T-helper 9 cell (primary cell): ENCODE results near the gene GASK1A.
"Not testable (repeated sequence)": the region's sequence is repeated elsewhere in the genome, so short reads cannot be mapped to it uniquely, and the experiment has no call there.

Experiments used
- DNase-seq: peaks from one replicate; pipeline ENCODE4 v3.0.0-alpha.2; 2020
- total RNA-seq, 2 donors: gene quantifications; one replicate each; lab custom pipeline; 2026; lab: John Stamatoyannopoulos, UW

Gene GASK1A
- 0 reads per million in 2 donors for total RNA-seq

DNA sequence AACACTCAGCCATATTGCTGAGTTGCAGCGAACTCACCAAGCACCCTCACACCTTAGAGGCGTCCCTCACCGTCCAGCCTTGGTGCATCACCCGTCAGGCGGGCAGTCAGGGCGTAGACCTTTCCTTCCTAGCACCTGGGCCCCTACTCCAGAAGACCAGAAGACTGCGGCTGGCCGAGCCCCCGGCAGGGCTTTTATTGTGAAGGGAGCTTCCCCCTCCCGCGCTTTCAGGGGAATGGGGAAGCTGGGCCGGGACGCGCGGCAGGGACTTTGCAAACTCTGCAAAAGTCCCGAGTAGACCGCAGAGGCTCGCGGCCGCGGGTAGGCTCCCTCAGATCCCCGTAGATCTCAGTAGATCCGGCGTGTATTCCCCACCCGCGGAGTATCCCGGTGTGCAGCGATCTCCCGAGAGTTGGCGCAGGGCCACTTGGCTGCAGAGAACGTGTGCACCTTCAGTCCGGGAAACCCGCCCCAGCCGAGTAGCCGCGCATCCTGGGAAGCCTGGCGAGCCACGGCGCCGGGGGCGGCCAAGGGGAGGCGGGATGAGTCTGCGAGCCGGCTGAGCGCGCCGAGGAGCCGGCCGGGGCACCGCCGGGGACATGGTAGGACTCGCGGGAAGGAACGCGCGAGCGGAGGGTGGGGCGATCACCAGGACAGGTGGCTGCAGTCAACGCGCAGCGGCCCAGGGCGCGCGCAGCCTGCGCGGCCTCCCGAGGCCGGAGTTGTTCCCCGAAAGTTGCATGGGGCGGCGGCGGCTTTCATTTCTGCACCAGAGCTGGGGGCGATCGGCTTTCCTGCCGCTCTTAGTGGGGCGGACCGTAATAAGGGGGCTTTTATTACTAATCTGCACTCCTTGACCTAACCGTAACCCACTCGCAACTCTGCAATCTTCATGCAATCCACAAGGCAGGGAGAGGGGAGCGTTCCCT lies at the start of gene GASK1A:
TSS of gene GASK1A (plus strand) at position 268 of the 929 bp plus-strand sequence. CDS start at position 600, 332 bp downstream.
- DNase-seq = no peak

DNA sequence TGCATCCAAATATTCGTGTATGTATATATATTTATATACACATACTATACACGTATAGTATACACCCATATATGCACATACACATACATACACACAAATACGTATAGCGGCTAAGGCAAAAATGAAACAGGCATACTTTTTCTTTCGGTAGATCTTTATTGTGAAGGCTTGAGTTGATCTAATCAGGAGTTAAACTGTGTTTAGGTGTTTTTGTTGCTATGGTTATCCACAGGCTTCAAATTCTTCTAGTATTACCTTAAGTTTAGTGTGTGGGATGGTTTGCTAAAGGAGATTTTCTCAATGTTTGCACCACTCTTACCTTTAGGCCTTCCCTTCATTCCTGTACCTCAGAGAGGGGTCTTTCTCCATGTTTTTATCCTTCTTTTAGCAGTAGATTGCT lies 45.0 kb upstream of the GASK1A start:
- no peak for DNase-seq

DNA sequence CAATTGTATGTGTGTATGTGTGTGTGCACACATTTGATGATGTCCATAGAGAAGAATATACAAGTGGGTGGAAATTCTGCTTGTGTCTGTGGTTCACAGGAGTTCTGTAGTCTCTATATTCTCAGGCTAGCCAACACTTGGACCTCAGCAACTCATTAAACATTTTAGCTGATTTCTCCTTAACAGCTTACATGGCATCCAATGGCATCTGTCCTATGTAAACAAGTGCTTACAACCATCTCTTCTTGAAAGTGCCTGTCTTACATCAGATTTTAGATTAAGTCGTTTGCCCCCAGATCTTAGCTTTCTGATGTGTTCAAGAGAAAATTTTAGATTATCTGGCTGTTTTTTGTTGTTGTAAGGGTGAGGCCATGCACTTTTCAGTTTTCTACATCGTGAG lies 44.2 kb upstream of the GASK1A start:
- DNase-seq = no peak

DNA sequence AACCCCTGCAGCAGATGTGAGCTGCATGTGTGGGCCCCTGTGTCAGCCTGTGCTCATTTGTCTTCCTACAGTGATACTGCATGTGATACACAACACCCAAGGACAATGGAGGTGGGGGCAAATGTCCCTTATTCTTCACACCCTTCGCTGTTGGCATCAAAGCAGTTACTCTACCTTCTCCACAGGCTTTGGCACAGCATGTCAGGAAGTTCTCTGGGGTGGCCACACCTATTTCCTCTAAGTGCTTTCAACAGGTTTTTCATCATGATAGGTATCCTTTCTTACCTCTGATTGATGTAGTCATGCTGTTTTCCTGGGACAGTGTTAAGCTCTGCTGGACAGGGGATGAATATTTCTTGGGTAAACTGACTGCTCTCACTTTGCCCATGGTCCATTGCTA lies 43.6 kb upstream of the GASK1A start:
- DNase-seq = no peak

DNA sequence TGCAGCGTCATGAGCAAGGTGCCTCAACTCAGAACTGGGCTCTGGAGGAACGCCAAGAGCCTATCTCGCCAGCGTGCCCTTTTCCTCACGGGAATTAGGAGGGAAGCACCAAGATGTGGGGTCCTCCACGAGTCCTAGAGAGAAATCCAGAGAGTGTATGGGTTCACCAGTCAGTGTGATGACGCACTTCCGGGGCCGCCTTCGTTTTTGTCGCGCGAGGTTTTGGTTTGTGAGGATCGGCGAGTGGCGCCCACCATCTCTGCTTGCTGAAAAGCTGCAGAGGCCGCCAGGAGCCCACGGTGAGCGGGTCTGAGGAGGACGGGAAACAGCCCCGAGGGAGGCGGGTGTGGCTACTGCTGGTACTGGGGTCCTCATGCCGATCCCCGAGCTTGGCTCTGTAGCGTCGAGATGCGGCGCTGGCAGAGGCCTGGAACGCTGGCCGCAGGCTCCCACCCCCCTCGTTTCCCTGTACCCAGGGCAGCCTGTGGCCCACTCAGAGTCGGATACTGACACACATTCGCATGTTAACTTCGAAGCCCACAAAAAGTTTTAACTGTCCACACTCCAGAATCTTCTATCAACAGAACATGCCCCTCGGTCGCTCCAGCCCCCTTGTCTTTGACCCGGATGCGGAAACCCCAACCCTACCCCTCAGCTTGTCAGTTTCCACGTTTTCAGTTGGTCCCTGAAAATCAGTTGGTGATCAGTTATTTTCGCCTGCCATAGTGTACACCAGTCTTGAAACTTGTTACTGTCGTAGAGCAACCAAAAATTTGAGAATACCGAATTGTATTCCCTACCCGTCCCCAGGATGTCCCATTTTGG lies 42.7 kb upstream of the GASK1A start:
- no peak for DNase-seq

DNA sequence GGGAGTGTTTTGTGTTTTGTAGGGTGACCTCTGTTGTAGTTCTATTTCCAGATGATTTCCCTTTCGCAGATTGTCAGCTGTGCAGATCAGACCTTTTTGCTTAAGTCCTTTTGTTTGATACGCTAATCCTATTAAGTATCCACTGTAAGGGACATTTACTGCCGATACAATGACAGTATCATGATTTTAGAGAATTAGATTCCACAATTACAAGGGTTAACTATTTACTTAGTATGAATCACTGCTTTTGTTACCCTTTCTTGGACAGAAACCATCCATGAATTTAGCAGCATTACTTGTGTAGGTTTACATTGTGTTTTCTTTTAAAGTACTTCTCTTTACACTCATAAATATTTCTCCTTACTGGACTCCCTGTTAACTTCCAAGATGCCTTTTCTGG lies 41.8 kb upstream of the GASK1A start:
- no peak for DNase-seq

DNA sequence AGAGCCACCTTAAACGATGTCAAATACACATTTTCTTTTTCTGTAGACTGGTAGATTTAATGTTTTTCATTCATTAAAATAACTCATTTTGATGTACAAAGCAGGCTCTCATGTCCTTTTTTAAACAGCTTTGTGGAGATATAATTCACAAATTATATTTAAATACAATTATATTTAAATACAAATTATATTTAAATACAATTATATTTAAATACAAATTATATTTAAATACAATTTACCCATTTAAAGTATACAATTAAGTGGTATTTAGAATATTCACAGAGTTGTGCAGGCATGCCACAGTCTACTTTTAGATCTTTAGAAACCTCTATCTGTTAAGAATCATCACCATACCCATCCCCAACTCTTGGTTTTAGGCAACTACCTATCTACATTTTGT lies 36.4 kb upstream of the GASK1A start:
- no peak for DNase-seq

DNA sequence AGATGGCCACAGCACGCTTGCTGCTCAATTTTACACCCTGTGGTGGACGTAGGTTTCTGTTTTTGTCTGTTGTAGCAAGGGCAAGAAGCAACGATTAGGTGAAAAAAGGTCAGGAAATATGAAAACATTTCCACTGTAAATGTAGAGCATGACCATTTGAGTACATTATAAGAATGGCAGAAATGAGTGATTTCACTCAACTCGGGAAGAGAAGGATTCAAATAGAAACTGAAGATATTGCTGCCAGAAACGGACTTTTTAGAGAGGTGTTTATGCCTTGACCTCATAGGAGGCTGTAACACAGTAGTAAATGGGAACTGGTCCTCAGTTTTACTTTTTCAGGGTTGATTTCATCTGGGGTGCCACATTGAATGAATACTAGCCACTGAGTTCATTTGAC lies 33.1 kb upstream of the GASK1A start:
- no peak for DNase-seq

DNA sequence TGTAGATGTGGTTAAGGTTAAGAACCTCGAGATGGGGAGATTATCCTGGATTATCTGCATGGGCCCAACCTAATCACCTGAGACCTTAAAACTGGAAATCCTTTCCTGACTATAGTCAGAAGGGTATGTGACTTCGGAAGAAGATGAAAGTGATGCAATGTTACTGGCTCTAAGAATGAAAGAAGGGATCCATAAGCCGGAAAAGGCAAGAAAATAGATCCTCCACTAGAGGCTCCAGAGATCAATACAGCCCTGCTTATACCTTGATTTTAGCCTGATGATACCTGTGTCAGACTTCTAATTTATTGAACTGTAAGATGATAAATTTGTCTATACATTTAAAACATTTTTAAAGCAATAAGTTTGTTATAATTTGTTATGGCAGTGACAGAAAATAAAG lies 21.5 kb upstream of the GASK1A start:
- no peak for DNase-seq

DNA sequence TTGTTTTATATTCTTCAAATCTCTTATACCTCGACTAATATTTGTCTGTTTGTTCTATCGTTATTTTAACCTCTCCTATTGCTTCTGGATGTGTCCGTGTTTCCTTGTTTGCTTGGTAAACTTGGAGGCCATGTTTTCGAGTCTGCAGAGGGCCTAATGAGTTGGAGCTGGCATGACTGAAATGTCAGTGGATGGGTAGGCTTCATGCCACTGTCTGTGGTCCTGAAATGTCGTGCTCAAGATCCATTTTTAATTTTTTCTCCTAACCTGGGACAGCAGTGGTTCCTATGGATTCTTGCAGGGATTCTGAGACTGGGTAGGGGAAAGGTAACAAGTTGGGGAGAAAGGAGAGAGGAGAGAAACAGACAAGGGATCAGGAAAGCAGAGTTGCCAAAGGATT lies 18.8 kb upstream of the GASK1A start:
- no peak for DNase-seq

DNA sequence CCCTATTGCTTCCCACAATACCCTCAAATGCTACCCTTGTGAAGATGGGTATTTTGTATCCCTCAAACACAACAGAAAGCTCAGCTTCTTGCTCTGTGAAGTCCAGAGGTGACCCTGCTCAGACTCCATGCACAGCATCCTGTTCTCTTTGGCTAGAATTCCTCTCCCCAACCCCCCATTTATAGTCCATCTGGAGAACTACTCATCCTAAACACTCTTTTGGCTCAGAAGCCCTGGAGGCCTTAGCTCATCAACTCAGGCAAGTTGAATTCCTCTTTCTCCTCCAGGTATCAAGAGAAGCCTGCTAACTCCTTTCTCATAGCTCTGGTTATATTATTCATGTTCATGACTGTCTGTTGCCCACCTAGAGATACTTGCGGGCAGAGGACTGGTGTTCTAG lies 18.3 kb upstream of the GASK1A start:
- DNase-seq = no peak

DNA sequence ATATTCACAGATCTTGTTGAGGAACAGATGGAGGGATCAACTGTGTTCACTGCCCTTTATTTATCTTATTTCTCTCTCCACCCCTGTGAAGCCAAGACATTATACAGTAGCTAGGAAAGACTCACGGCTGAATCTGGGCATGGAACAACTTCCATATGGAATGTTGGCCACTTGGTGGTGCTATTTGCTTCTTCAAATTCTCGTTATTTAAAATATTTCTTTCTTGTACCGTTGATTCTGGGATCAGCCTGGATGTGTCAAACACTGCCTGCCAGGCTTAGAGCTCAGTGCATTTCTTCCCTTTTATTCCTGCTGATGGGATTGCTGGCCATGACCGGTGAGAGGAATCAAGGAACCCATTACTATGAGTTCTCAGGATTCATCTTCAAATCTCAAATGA lies 17.5 kb upstream of the GASK1A start:
- DNase-seq = no peak

DNA sequence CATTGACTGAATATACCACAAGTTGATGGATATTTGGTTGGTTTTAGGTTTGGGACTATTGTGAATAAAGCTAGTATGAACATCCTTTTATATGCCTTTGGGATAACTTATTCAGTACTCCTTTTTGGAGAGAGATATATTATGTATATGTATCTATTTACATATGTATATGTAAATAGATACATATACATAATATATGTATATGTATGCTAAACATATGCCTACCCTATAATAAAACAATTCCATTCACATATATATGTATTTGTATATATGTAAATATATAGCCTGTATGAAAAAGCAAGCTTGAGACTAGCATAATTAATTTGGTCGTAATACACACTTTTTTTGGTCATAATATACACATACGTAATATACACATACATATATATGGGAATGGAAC lies 15.8 kb upstream of the GASK1A start:
- DNase-seq = no peak

DNA sequence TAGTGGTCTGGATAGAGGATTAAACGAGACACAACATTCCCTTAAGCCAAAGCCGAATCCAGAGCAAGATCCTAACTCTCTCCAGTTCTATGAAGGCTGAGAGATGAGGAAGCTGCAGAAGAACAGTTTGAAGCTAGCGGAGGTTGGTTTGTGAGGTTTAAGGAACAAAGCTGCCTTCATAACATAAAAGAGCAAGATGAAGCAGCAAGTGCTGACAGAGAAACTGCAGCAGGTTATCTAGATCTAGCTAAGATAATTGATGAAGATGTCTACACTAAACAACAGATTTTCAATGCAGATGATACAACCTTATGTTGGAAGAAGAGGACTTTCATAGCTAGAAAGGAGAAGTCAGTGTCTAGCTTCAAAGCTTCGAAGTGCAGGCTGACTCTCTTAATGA lies 14.8 kb upstream of the GASK1A start:
- DNase-seq = no peak

DNA sequence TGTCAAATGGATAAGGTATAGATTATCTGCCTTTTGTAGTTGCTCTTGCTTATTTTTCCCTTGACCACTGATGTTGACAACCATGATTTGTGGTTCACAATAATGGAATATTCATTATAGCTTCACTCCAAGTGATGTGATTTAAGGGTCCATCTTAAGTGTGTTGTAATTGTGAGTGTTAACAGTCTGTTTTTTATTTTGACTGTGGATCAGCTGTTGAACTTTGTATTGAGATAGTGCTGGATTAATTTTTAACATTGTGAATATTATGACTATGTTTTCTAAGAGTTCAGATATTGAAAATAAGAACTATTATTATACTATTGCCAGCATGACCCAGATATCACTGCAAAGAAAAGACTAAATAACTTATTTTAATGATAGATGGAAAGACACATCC lies 8.6 kb upstream of the GASK1A start:
- DNase-seq = no peak

DNA sequence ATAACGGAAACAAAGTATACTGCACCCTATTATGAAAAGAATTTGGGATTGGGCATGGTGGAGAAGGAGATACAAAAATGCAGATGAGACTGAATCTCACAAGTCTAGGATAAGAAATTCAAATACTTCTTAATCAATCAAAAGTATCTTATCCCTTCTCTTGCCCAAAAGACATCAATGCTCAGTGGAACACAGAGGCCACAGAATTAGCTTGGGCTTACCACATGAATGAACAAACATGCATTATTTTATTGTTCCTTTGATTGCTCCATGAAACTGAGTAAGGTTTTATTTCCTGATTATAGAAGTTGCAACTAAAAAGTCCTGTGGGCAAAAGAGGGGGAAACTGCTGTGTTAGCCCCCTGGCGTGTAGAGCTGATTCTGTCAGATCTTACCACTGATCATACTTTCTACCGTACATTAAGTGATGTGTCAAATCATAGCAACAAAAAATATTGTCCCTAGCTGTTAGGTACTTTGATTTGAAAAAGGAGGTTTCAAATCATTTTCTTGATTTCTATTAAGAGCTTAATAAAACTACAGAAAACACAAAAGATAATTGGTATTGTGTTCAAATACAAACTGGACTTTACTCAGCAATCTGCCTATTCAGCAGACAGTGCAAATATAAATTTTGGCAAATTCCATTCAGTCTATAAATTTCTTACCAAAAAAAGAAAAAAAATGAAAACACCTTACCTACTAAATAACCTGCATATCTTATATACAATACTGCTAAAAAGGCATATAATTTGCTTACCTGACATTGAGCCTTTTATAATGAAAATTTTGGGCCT lies 7.9 kb upstream of the GASK1A start:
- no peak for DNase-seq

DNA sequence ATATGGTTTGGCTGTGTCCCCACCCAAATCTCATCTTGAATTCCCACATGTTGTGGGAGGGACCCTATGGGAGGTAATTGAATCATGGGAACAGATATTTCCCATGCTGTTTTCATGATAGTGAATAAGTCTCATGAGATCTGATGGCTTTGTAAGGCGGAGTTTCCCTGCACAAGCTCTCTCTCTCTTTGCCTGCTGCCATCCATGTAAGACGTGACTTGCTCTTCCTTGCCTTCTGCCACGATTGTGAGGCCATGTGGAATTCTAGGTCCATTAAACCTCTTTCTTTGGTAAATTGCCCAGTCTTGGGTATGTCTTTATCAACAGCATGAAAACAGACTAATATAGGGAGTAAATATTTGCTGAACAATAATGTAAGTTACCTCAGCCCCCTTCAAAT lies 4.2 kb upstream of the GASK1A start:
- DNase-seq = not testable (repeated sequence)

DNA sequence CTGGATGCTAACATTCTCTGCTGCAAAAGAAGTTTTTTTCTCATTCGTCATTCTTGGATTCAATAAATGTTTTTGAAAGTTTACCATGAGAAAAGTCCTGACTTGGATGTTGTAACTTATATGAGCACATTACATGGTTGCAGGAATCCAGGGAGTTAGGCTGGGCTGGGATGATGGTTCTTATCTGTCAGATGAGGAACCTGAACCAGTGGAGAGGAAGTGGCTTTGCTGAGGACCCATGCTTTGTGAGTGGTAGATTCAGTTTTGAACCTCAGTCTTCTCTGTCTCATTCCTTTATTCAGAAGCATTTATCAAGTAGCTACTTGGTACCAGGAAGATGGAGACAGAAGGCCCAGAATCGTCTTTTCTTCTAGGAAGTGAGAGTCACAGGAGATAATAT lies 3.7 kb upstream of the GASK1A start:
- no peak for DNase-seq

DNA sequence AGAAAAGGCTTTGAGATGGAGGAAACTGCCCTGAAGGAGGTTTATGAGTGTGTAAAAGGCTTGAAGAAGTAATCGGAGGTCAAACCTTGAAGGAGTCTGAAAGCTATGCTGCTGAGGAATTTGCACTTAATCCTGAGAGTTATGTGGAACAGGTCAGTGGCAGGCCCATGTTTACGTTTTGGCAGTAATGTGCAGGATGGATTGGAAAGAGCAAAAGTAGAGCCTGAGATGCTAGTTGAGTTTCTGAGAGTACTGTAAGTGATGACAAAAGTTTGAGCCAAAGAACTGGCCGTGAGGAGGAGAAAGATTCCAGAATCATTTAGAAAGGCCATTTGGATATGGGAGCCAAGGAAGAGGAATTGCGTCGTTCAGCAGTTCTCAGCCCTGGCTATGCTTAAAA lies 3.2 kb upstream of the GASK1A start:
- DNase-seq = no peak

DNA sequence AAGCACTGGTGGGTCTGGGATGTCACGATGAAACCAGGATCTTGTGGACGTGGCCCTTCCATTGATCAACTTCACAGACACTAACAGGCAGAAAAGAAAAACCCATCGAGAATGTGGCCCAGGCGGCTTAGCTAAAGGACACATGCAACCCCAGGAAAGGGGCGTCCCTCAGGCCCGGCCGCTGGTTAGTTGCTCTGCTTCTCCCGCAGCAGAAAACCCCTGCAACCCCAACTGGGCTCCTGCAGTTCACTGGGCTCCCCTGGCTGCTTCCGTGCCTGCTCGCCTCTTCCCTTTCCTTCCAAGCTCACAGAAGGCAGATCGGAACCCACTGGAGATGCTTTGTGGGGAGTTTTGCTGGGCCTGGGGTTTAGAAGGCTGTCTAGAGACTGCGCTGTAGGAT lies 1.1 kb downstream of the GASK1A start:
- no peak for DNase-seq

DNA sequence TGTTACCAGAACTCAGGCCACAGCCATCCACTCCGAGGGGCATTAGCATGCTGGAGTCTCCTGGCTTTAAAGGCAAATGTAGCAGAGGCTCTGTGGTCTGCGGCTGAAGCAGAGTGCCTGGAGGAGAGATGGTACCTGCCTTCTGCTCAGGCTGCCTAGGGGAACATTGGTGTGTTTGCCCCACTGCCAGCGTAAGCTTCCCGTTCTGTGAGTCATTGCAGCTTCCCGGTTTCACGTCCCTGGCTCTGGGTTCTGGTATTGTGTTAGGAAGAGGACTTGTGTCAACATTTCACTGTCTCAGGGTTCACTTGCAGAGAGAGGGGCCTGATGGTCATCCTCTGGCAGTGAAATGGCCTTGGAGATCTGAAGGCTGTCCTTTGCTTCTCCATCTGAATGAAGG lies 1.8 kb downstream of the GASK1A start:
- DNase-seq = no peak

DNA sequence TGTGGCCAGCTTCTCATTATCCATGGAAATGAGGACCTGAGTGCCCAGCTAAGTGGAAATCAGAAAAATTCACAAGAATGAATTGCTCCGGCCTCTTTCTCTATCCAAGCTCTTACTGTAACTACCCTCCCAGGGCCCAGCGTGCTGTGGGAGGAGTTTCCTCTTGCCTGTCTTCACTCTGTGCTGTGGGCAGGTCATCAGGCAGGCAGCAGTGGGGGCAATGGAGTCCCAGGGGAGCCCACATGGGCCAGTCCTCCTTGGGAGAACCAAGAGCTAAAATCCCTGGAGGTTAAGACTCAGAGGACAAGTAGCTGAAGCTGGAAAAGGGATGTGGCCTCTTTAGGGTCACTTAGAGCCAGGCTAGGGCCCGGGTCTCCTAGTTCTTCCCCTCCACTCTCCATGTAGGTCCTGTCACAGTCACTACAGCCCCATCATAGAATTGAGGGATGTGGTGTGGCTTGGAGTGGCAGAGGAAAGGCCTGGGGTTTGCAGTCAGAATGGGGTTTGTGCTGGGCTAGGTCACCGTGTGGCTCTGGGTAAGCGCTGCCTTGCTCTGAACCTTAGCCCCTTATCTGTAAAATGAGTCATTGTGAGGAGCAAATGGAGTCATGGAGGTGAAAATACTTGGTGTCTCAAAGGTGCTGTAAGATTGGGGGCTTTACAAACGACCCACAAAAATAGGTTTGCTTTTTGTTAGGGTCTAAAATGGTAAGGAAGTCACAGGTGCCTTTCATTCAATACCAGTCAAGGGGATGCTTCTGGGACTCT lies 3.7 kb downstream of the GASK1A start:
- DNase-seq = no peak
